ENCODE measurements around the gene PLOD1. TPM values are rescaled to one million over a fixed set of nuclear protein-coding genes. Genes with fewer than 3 reads are reported as not detected.
A peak's percentile ranks its signal among the peaks of the same experiment; 100 is the strongest.
"Not testable (repeated sequence)": the region's sequence is repeated elsewhere in the genome, so short reads cannot be mapped to it uniquely, and the experiment has no call there.

The PLOD1 gene
- total RNA-seq, 1 experiment from 2014 or later = 103 TPM

GRCh38 chr1:11931845-11932244, 2.7 kb upstream of the PLOD1 start:
- DNase-seq (ENCODE audit: low spot score) = no peak
- in situ Hi-C loops (cut with HindIII; ENCODE audit: low sequenced_read_pairs) = no loop called here

DNA sequence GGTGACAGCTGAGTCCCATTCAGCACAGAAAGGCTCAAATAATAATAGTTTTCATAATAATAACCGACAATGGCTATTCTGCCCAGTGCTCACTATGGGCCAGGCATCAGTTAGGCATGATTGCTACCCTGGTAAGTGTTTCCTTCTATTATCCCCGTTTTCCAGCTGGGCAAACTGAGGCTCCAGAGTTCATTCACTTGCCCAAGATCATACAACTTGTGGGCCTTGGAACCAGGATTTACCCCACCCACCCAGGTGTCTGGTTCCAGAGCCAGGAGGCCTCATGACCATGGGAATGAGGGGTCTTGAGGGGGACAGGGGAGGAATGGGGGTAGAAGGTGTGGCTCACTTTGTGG, 518 bp downstream of the PLOD1 start:
- DNase-seq (ENCODE audit: low spot score) = no peak
- in situ Hi-C loops (cut with HindIII; ENCODE audit: low sequenced_read_pairs) = no loop called here

DNA sequence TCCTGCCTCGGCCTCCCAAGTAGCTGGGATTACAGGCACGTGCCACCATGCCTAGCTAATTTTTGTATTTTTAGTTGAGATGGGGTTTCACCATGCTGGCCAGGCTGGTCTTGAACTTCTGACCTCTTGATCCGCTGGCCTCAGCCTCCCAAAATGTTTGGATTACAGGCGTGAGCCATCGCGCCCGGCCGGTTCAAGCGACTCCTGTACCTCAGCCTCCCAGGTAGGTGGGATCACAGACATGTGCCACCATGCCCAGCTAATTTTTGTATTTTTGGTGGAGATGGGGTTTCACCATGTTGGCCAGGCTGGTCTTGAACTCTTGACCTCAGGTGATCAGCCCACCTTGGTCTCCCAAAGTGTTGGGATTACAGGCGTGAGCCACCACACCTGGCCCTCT, 1.2 kb downstream of the PLOD1 start:
- DNase-seq (ENCODE audit: low spot score); in situ Hi-C loops (cut with HindIII; ENCODE audit: low sequenced_read_pairs): not testable (repeated sequence)

DNA sequence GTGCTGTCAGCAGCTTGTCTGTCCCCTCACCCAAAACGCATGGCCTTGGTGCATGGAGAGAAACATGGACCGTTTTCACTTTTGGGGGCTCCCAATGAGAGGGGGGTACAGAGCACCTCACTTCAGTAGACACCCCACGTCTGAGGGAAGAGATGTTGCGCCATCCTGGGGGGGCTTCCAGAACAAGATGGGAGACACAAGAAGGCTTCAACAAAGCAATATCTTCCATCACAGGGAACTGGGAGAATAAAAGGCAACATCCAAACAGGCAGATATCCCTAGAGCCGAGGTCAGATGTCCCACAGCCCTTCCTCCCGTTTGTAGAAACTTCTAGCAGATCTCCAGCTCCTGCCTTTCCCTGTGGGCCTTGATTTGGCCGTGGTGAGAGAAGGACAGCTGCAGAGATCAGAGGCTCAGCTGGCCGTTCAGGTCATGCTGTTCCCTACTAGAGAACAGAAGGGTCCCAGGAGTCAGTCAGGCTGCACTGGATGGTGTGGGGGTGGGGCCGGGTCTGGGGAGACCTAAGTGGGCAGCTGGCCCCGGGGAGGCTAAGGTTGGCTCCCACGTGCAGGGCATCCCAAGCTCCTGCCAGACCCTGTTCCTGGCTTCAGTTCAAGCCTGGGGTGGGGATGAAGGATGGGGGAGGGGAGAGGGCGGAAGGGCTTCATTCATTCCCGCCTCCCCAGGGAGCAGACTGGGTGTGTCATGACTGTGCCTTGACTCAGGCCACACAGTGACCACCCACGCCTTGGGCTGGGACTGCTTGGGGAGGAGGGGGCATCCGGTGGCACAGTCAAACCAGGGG, 4.4 kb downstream of the PLOD1 start:
- in situ Hi-C loops (cut with HindIII; ENCODE audit: low sequenced_read_pairs) = no loop called here
- no peak for DNase-seq (ENCODE audit: low spot score)

GRCh38 chr1:11939794-11940193, 5.3 kb downstream of the PLOD1 start:
- in situ Hi-C loops (cut with HindIII; ENCODE audit: low sequenced_read_pairs); DNase-seq (ENCODE audit: low spot score): not testable (repeated sequence)

- peak; percentile 32 for DNase-seq (ENCODE audit: low spot score)
- in situ Hi-C loops (cut with HindIII; ENCODE audit: low sequenced_read_pairs) = no loop called here
Measured at GRCh38 chr1:11940260-11940921, 5.9 kb downstream of the PLOD1 start.

GRCh38 chr1:11942280-11942679, 7.8 kb downstream of the PLOD1 start:
- in situ Hi-C loops (cut with HindIII; ENCODE audit: low sequenced_read_pairs) = no loop called here
- DNase-seq (ENCODE audit: low spot score) = no peak

DNA sequence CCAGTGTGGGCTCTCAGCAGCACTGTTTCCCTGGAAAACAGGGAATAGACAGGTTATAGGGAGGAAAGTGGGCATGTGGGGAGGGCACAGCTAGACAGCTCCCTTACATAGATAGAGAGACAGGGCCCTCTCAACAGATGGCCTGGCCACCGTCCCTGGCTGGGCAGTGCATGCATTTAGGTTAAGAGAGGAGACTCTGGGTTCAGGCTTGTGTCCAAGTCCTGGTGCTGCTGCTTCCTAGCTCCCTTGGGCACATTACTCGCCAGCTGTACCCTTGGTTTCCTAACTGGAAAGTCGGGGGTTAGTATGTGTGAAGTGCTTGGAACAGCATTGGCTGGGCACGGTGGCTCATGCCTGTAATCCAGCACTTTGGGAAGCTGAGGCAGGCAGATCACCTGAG, 9.1 kb downstream of the PLOD1 start:
- in situ Hi-C loops (cut with HindIII; ENCODE audit: low sequenced_read_pairs) = no loop called here
- peak; percentile 97 for DNase-seq (ENCODE audit: low spot score)

- no peak for DNase-seq (ENCODE audit: low spot score)
- in situ Hi-C loops (cut with HindIII; ENCODE audit: low sequenced_read_pairs) = no loop called here
Measured at GRCh38 chr1:11944358-11944931, 9.9 kb downstream of the PLOD1 start.

DNA sequence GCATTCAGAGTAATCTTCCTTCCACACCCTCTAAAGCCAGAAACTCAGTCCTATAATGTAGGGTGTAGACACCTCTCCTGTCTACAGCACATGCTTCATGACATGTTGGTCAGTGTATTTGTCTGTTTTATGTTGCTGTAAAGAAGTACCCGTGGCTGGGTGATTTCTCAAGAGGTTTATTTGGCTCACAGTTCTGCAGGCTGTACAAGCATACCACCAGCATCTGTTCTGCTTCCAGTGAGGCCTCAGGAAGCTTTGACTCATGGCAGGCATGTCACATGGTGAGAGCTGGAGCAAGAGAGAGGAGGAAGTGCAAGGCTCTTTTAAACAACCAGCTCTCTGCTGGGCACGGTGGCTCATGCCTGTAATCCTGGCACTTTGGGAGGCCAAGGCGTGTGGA, 12.1 kb downstream of the PLOD1 start:
- in situ Hi-C loops (cut with HindIII; ENCODE audit: low sequenced_read_pairs) = no loop called here
- DNase-seq (ENCODE audit: low spot score) = no peak

- in situ Hi-C loops (cut with HindIII; ENCODE audit: low sequenced_read_pairs) = no loop called here
- DNase-seq (ENCODE audit: low spot score) = no peak
Measured at GRCh38 chr1:11948822-11949458, 14.4 kb downstream of the PLOD1 start.

DNA sequence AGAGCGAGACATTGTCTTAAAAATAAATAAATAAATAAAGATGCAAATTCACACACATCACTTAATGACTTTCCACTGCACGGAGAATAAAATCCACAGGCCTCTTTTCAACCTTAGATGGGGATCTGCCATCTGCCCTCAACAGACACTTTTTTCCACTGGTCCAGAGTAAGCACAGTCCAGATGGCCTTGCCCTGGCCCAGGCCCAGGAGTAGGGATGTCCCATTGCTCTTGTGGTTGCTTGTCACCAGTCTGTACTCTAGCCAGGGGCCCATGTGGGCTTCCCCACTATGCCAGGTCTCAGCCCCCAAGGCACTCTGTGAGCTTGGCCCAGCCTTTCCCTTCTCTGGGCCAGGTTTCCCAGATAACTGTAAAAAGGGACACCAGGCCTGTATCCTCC, 17.4 kb downstream of the PLOD1 start:
- in situ Hi-C loops (cut with HindIII; ENCODE audit: low sequenced_read_pairs) = no loop called here
- DNase-seq (ENCODE audit: low spot score) = peak; percentile 98

- in situ Hi-C loops (cut with HindIII; ENCODE audit: low sequenced_read_pairs) = no loop called here
- no peak for DNase-seq (ENCODE audit: low spot score)
Measured at GRCh38 chr1:11952455-11953109, 18.1 kb downstream of the PLOD1 start.

DNA sequence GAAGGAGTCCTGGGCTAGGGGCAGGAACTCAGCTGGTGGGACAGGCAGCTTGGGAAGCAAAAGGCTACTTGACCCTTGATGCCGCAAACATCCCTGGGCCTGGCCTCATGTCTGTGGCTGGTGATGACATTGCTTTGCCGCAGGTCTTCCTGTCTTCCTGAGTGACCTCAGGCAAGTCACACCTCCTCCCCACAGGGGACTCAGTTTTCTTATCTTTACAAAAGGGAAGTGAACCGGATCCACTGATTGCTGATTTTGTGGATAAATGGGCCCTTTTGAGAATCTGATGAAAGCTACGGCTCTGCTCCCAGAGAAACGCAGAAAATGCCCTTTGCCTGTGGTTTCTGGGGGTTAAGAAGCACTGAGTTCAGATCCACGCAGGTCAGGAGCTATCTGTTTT, 20.7 kb downstream of the PLOD1 start:
- in situ Hi-C loops (cut with HindIII; ENCODE audit: low sequenced_read_pairs) = no loop called here
- no peak for DNase-seq (ENCODE audit: low spot score)

GRCh38 chr1:11957398-11957797, 22.9 kb downstream of the PLOD1 start:
- DNase-seq (ENCODE audit: low spot score) = no peak
- in situ Hi-C loops (cut with HindIII; ENCODE audit: low sequenced_read_pairs) = no loop called here

DNA sequence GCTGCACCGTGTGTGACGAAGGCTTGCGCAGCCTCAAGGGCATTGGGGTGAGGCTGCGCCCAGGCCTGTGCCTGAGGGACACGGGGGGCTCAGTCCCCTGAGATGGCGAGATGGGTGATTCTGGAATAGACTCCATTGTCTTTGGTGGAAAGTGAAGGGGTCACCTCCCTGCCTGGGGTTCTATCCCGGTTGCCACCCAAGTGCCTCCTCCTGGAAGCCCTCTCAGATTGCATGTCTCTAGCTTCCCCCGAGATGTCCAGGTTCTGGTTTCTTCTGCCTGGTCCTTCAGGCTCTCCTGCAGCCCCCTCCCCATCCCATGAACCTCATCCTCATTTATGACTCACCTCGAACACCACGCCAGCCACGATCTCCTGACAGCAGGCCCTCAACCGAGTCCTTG, 23.4 kb downstream of the PLOD1 start:
- in situ Hi-C loops (cut with HindIII; ENCODE audit: low sequenced_read_pairs) = no loop called here
- DNase-seq (ENCODE audit: low spot score) = no peak

- in situ Hi-C loops (cut with HindIII; ENCODE audit: low sequenced_read_pairs) = no loop called here
- no peak for DNase-seq (ENCODE audit: low spot score)
Measured at GRCh38 chr1:11960276-11960675, 25.8 kb downstream of the PLOD1 start.

GRCh38 chr1:11960715-11961114, 26.2 kb downstream of the PLOD1 start:
- no peak for DNase-seq (ENCODE audit: low spot score)
- in situ Hi-C loops (cut with HindIII; ENCODE audit: low sequenced_read_pairs) = no loop called here

GRCh38 chr1:11961230-11961629, 26.7 kb downstream of the PLOD1 start:
- in situ Hi-C loops (cut with HindIII; ENCODE audit: low sequenced_read_pairs) = no loop called here
- DNase-seq (ENCODE audit: low spot score) = no peak

GRCh38 chr1:11963622-11964021, 29.1 kb downstream of the PLOD1 start:
- in situ Hi-C loops (cut with HindIII; ENCODE audit: low sequenced_read_pairs) = no loop called here
- DNase-seq (ENCODE audit: low spot score) = no peak
